ENCODE data around the gene CD8A.

GRCh38 chr2:86783615-86784339, 6.9 kb downstream of the CD8A start:
- TF ChIP-seq EZH2 (IDR thresholded peaks at IDR 0.05; ENCODE audit: borderline replicate concordance, low read length) (no peak), CTCF (conservative IDR thresholded peaks at IDR 0.05 in 1 of 2, IDR thresholded peaks at IDR 0.05 in 1 of 2; ENCODE audit: extremely low read depth in 1 of 2, insufficient read depth in 1 of 2, low read depth in 1 of 2, low read length in 2 of 2) (no peak)
